Measurements from ENCODE around the gene TOP3A. TPM values are rescaled to one million over a fixed set of nuclear protein-coding genes. Genes with fewer than 3 reads are reported as not detected.
"Not testable (repeated sequence)": the region's sequence is repeated elsewhere in the genome, so short reads cannot be mapped to it uniquely, and the experiment has no call there.

The TOP3A gene
- polyA plus RNA-seq, 1 donor (not counting 4 experiments of a cell fraction or from before 2014, with no cell fraction given), result 11.6 TPM

DNA sequence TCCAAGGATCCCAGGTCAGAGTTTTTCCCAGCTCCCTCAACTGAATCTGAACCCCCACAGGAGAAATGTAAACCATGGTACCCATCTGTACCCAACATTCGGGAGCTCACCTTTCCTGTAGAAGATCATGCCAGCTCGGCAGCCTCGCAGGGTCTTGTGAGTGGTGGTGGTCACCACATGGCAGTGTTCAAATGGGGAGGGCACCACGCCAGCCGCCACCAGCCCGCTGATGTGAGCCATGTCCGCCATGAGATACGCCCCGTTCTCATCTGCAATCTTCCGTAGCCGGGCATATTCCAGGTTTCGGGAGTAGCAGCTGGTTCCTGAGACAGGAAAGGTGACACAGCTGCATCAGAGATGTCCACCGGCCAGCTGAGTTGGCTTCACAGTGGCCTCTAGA lies 25.1 kb upstream of the TOP3A start:
- Histone ChIP-seq H3K4me2 (ENCODE audit: control insufficient read depth, extremely low read depth, insufficient read depth, low read depth, low read length) (no peak overlapping the region), H3K4me3 (ENCODE audit: control insufficient read depth in 2 of 3, extremely low read depth in 1 of 3, insufficient read depth in 2 of 3, low read depth in 1 of 3, low read length in 3 of 3) (no peak overlapping the region), H3K9me1 (ENCODE audit: control insufficient read depth, extremely low read depth, insufficient read depth, low read length) (peaks cover 3% of the 10 kb centered on the region), H4K20me1 (ENCODE audit: control insufficient read depth, extremely low read depth, insufficient read depth, low read length) (no peaks in the 10 kb centered on the region), H3K36me3 (ENCODE audit: control insufficient read depth in 2 of 2, extremely low read depth in 1 of 2, insufficient read depth in 2 of 2, low read length in 2 of 2) (peaks cover 5 to 20% of the 10 kb centered on the region in 2 experiments), H3K4me1 (ENCODE audit: control insufficient read depth, extremely low read depth, insufficient read depth, low read length) (no peaks in the 10 kb centered on the region), H3K27me3 (ENCODE audit: control insufficient read depth, extremely low read depth, insufficient read depth, low read length) (no peaks in the 10 kb centered on the region), H3K27ac (ENCODE audit: control insufficient read depth, insufficient read depth, low read length) (no peak overlapping the region), H3K79me2 (ENCODE audit: control insufficient read depth, insufficient read depth, low read length) (no peaks in the 10 kb centered on the region), H3K9me3 (ENCODE audit: control insufficient read depth, low read depth, low read length) (no peaks in the 10 kb centered on the region), H3K9ac (ENCODE audit: control insufficient read depth, extremely low read depth, insufficient read depth, low read length) (no peak overlapping the region), H2AFZ (ENCODE audit: control insufficient read depth, low read length) (no peak overlapping the region)
- dilution Hi-C loops (cut with MboI; ENCODE audit: extremely low pct_ligation_motif_present, low sequenced_read_pairs), result no loop called here
- FAIRE-seq (no peak), DNase-seq (ENCODE audit: low read depth, low spot score) (no peak)
- no peak for TF ChIP-seq EZH2 (IDR thresholded peaks at IDR 0.05; ENCODE audit: low read length)

DNA sequence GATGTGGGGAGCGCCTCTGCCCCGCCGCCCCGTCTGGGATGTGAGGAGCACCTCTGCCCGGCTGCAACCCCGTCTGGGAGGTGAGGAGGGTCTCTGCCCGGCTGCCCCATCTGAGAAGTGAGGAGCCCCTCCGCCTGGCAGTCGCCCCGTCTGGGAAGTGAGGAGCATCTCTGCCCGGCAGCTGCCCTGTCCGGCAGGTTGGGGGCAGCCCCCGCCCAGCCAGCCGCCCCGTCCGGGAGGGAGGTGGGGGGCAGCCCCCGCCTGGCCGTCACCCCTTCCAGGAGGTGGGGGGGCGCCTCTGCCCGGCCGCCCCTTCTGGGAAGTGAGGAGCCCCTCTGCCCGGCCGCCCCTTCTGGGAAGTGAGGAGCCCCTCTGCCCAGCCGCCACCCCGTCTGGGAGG lies 23.4 kb upstream of the TOP3A start:
- H3K27ac ChIP-seq (ENCODE audit: control insufficient read depth, insufficient read depth, low read length); FAIRE-seq; H3K9ac ChIP-seq (ENCODE audit: control insufficient read depth, extremely low read depth, insufficient read depth, low read length); H3K27me3 ChIP-seq (ENCODE audit: control insufficient read depth, extremely low read depth, insufficient read depth, low read length); H3K4me1 ChIP-seq (ENCODE audit: control insufficient read depth, extremely low read depth, insufficient read depth, low read length); H3K79me2 ChIP-seq (ENCODE audit: control insufficient read depth, insufficient read depth, low read length); H2AFZ ChIP-seq (ENCODE audit: control insufficient read depth, low read length); H3K9me1 ChIP-seq (ENCODE audit: control insufficient read depth, extremely low read depth, insufficient read depth, low read length); H3K9me3 ChIP-seq (ENCODE audit: control insufficient read depth, low read depth, low read length); DNase-seq (ENCODE audit: low read depth, low spot score); H4K20me1 ChIP-seq (ENCODE audit: control insufficient read depth, extremely low read depth, insufficient read depth, low read length); H3K4me3 ChIP-seq (ENCODE audit: control insufficient read depth in 2 of 3, extremely low read depth in 1 of 3, insufficient read depth in 2 of 3, low read depth in 1 of 3, low read length in 3 of 3); dilution Hi-C loops (cut with MboI; ENCODE audit: extremely low pct_ligation_motif_present, low sequenced_read_pairs); H3K4me2 ChIP-seq (ENCODE audit: control insufficient read depth, extremely low read depth, insufficient read depth, low read depth, low read length): not testable (repeated sequence)
- peaks cover 4 to 28% of the 10 kb centered on the region in 2 experiments for H3K36me3 ChIP-seq (ENCODE audit: control insufficient read depth in 2 of 2, extremely low read depth in 1 of 2, insufficient read depth in 2 of 2, low read length in 2 of 2)

DNA sequence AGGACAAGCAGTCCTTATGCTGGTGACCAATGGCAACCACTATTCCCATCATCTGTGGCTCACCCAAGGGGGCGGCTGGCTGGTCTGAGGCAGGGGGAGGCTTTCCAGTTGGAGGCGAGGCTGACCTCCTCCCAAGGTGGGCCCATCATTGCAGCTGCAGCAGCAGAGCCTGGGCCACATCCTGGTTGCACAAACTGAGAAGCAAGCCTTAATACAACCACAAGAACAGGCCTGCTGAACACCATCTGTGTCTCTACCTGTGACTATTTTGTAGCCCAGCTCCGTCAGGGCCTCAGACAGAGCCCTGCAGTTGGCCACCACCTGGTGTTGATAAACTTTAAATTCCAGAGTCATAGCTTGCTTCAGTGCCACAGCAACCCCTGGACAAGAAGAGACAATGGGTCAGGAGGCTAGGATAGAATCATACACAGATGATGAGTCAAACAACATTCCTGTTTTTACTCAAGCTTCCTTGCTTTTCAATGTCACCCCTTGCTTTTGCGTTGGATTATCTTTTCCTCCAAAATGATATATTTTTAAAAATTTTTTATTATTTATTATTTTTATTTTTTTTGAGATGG lies 18.2 kb upstream of the TOP3A start:
- Histone ChIP-seq H3K9me3 (ENCODE audit: control insufficient read depth, low read depth, low read length) (no peaks in the 10 kb centered on the region), H3K9ac (ENCODE audit: control insufficient read depth, extremely low read depth, insufficient read depth, low read length) (no peak overlapping the region), H3K9me1 (ENCODE audit: control insufficient read depth, extremely low read depth, insufficient read depth, low read length) (no peaks in the 10 kb centered on the region), H3K4me3 (ENCODE audit: control insufficient read depth in 2 of 3, extremely low read depth in 1 of 3, insufficient read depth in 2 of 3, low read depth in 1 of 3, low read length in 3 of 3) (no peak overlapping the region), H3K4me2 (ENCODE audit: control insufficient read depth, extremely low read depth, insufficient read depth, low read depth, low read length) (no peak overlapping the region), H2AFZ (ENCODE audit: control insufficient read depth, low read length) (no peak overlapping the region), H3K36me3 (ENCODE audit: control insufficient read depth in 2 of 2, extremely low read depth in 1 of 2, insufficient read depth in 2 of 2, low read length in 2 of 2) (peaks cover 5 to 16% of the 10 kb centered on the region in 2 experiments), H3K27me3 (ENCODE audit: control insufficient read depth, extremely low read depth, insufficient read depth, low read length) (no peaks in the 10 kb centered on the region), H3K4me1 (ENCODE audit: control insufficient read depth, extremely low read depth, insufficient read depth, low read length) (no peaks in the 10 kb centered on the region), H3K79me2 (ENCODE audit: control insufficient read depth, insufficient read depth, low read length) (no peaks in the 10 kb centered on the region), H4K20me1 (ENCODE audit: control insufficient read depth, extremely low read depth, insufficient read depth, low read length) (no peaks in the 10 kb centered on the region), H3K27ac (ENCODE audit: control insufficient read depth, insufficient read depth, low read length) (no peak overlapping the region)
- FAIRE-seq, result no peak
- no peak for DNase-seq (ENCODE audit: low read depth, low spot score)
- dilution Hi-C loops (cut with MboI; ENCODE audit: extremely low pct_ligation_motif_present, low sequenced_read_pairs), result no loop called here
- TF ChIP-seq CTCF (optimal IDR thresholded peaks at IDR 0.05 in 1 of 3, IDR thresholded peaks at IDR 0.05 in 1 of 3, conservative IDR thresholded peaks at IDR 0.05 in 1 of 3; ENCODE audit: extremely low read depth in 1 of 3, insufficient read depth in 2 of 3, low read length in 3 of 3), result no peak
- TF ChIP-seq EZH2 (IDR thresholded peaks at IDR 0.05; ENCODE audit: low read length), result no peak

Data from keratinocyte (primary cell).